AG04449 (cell line): ENCODE data around the gene ZG16.

Experiments
- CTCF ChIA-PET: fragments of 350-600 bp; formaldehyde crosslinking; extraction: SDS; loops from one replicate; lab custom pipeline; 2021; ENCODE audit warnings: antibody characterized with exemption; lab: Yijun Ruan, JAX
- POLR2A ChIA-PET: fragments of 400-600, 350-600 bp; formaldehyde crosslinking; extraction: SDS; loops from one replicate; lab custom pipeline; 2020; ENCODE audit warnings: antibody characterized with exemption, inconsistent platforms; lab: Yijun Ruan, JAX
- DNase-seq: peaks from one replicate; pipeline ENCODE4 v3.0.0-alpha.2; 2010; ENCODE audit warnings: low read depth, low spot score
- H3K4me3 ChIP-seq: 2 replicates; pipeline ENCODE4 v1.5.1; 2011; ENCODE audit warnings: low read depth, mild to moderate bottlenecking, control low read depth, low read length
- TF ChIP-seq, protein P1 (sequence below): IDR thresholded peaks from one replicate; pipeline ENCODE4 v1.5.1; 2011; ENCODE audit warnings: mild to moderate bottlenecking, moderate library complexity, low read length, control low read depth, inconsistent platforms; ENCODE audit not compliant: insufficient read depth; ENCODE audit errors: missing control alignments

The ZG16 gene

DNA sequence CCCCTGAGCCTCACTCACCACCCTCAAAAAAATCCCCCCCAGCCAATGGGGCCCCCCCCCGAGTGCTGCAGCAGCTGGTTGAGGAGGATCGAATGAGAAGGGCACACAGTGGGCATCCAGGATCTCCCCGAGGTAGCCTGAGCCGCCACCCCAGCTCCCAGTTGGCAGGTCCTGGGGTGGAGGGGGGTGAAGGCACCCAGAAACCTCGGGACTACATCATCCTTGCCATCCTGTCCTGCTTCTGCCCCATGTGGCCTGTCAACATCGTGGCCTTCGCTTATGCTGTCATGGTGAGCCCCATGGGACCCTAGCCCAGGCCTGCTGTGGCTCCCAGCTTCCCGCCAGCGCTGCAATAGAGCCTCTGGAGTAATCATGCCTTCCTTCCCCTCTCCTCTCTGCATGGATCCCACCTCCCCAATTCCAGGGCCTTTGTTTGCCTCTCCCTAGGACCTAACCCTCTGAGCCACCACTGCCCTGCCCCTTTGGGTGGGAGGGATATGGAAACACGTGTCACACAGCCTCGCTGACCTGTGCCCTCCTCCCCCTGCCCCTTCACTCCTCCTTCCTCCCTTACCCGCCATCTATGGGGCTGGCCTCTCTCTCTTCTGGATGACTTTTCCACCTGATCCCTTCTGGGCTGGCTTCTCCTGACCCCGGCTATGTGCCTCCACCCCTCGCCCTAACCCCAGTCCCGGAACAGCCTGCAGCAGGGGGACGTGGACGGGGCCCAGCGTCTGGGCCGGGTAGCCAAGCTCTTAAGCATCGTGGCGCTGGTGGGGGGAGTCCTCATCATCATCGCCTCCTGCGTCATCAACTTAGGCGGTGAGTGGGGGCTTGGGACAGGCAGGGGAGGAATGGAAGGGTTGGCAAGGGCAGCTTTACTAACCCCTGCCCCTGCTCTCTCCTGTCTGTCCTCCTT lies 35.8 kb downstream of the ZG16 start:
- ChIA-PET POLR2A (no interaction called here), CTCF (interaction anchor here (1.0 kb wide), 1 partner anchor 192 kb away, joined by 3 read pairs; no protein-coding TSS in a partner anchor)
- no peak for DNase-seq
- H3K4me3 ChIP-seq = no peak overlapping the region; the same call in none of the 2 replicates
- TF ChIP-seq, protein P1, sequence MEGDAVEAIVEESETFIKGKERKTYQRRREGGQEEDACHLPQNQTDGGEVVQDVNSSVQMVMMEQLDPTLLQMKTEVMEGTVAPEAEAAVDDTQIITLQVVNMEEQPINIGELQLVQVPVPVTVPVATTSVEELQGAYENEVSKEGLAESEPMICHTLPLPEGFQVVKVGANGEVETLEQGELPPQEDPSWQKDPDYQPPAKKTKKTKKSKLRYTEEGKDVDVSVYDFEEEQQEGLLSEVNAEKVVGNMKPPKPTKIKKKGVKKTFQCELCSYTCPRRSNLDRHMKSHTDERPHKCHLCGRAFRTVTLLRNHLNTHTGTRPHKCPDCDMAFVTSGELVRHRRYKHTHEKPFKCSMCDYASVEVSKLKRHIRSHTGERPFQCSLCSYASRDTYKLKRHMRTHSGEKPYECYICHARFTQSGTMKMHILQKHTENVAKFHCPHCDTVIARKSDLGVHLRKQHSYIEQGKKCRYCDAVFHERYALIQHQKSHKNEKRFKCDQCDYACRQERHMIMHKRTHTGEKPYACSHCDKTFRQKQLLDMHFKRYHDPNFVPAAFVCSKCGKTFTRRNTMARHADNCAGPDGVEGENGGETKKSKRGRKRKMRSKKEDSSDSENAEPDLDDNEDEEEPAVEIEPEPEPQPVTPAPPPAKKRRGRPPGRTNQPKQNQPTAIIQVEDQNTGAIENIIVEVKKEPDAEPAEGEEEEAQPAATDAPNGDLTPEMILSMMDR = no peak

DNA sequence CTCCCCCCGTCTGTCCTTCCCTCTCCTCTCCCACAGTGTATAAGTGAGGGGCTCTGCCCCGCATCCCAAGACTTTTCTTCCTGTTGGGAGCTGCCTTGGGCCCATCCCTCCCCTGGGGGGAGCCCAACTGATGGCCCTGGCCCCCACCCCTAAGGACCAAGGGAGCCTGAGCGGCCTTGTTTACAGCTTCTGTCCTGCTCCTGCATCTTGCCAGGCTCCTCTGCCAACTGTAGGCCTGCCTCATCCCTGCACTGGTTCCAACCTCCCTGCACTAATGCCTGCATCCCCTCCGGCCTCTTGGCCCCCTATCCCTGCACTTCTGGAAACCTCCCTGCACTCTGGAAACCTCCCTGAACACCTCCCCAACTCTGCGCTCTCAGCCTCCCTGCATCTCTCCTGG lies 36.5 kb downstream of the ZG16 start:
- peak overlapping the region; percentile 85 for H3K4me3 ChIP-seq
- ChIA-PET POLR2A (no interaction called here), CTCF (no interaction called here)
- TF ChIP-seq, protein P1 = no peak
- DNase-seq = no peak

DNA sequence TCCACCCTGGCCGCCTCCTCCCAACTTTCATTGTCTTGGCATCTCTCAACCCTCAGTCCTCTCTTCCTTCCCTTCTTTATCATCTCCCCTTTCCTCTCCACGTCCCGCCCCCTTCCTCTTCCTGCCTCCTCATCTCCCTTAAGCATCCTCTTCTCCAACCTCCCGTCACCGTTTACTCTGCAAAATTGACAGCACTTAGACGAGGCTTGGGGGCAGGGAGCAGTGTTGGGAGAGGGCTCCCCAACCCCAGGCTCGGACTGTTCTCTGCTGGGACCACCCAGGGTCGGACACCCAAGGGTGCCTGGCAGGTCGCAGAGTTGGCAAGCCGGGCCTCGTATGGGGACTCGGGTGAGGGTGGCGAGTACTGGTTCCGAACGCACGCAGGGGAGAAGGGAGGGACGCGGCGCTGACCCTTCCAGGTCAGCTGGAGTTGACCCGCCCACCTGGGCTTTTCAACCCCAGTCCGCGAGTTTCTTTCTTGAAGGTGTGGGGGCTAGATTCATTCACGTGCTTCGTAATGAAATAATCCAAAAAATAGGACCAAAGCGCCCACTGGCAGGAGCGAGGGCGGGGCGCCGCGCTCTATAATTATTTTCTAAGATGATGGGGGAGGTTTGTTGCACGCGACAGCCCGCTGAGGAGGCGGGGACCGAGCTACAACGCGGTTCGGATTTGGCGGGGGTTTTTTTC lies 37.1 kb downstream of the ZG16 start:
- POLR2A ChIA-PET = interaction anchor here (0.6 to 2.1 kb wide), 8 partner anchors 8 to 204 kb away, joined by 3 to 25 read pairs (median 4); partner anchors contain the start of genes CDIPT and MAZ
- H3K4me3 ChIP-seq = peak overlapping the region; percentile 85
- no peak for DNase-seq
- CTCF ChIA-PET = interaction anchor here (0.6 to 3.4 kb wide), 9 partner anchors 8 to 157 kb away, joined by 3 to 32 read pairs (median 4); partner anchors contain the start of genes KIF22 and MAZ
- TF ChIP-seq, protein P1 = no peak

DNA sequence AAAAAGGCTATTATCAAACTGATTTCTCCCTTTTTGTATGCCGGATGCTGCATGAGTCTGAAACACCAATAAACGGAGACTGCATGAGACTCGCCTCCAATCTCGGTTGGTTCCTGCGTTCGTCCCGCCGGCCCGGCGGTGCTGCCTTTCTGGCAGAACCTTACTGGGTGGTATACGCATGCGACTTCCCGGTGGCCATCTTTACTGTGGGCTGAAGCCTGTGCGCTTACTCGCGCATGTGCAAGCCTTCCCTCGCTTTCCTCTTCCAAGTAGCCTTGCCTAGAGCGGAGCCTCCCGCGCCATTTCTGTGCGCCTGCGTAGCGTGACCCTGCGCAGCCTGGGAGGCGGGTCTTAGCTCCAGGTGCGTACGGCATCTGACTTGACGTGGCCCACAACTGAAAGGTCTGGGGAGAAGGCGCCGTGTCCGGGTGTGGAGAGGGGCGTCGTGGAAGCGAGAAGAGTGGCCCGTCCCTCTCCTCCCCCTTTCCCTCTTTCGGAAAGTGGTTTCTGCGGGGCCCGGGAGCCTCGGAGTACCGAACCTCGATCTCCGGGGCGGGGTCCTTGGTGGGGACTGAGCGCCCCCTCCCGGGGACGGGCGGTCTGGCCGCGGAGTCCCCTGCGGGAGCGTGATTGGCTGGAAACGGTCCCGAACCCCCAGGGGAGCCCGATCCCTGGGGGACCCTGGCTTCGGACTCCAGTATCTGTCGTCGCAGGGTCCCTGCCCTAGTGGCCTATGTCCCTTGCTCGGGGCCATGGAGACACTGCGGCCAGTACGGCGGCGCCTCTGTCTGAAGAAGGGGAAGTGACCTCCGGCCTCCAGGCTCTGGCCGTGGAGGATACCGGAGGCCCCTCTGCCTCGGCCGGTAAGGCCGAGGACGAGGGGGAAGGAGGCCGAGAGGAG lies 38.0 kb downstream of the ZG16 start, which contains the start of gene PAGR1:
Gene PAGR1 (plus strand): TSS at position 360 of the 901 bp plus-strand sequence. CDS start 374 bp downstream, at position 734.
- H3K4me3 ChIP-seq = peak within 1 kb of the TSS; percentile 85
- TF ChIP-seq, protein P1 = peak; percentile 91
- CTCF ChIA-PET = interaction anchor here (0.6 to 3.4 kb wide), 12 partner anchors 8 to 156 kb away, joined by 3 to 32 read pairs (median 4); partner anchors contain the start of genes KIF22 and MAZ
- peak; percentile 98 for DNase-seq
- POLR2A ChIA-PET = interaction anchor here (0.6 to 2.1 kb wide), 11 partner anchors 8 to 676 kb away, joined by 3 to 25 read pairs (median 4); partner anchors contain the start of genes ASPHD1, CDIPT and MAZ

DNA sequence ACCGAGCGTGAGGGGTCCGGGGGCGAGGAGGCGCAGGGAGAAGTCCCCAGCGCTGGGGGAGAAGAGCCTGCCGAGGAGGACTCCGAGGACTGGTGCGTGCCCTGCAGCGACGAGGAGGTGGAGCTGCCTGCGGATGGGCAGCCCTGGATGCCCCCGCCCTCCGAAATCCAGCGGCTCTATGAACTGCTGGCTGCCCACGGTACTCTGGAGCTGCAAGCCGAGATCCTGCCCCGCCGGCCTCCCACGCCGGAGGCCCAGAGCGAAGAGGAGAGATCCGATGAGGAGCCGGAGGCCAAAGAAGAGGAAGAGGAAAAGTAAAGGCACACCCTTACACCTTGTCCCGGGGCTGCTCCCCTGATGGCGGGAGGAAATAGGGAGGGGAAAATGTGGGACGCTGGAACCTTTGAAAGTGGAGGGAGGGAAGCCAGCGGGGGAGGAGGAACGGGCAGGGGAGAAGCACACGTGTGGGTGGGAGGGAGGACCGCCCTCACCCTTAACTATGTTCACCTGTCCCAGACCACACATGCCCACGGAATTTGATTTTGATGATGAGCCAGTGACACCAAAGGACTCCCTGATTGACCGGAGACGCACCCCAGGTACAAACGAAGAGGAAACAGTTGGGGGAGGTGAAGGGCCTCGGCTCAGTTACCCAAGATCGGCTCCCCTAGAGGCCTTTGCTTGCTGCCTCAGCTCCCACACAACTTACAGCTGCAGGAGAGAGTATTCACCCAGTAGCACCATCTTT lies 38.8 kb downstream of the ZG16 start:
- CTCF ChIA-PET = interaction anchor here (0.7 to 3.4 kb wide), 6 partner anchors 9 to 117 kb away, joined by 4 to 32 read pairs (median 6); partner anchors contain the start of gene MAZ
- no peak for DNase-seq
- POLR2A ChIA-PET = interaction anchor here (0.6 to 2.1 kb wide), 6 partner anchors 10 to 677 kb away, joined by 3 to 25 read pairs (median 4); partner anchors contain the start of genes ASPHD1, CDIPT and MAZ
- H3K4me3 ChIP-seq = peak overlapping the region; percentile 85
- TF ChIP-seq, protein P1 = peak; percentile 8
